ENCODE measurements around the gene LRFN2.

Gene LRFN2

DNA sequence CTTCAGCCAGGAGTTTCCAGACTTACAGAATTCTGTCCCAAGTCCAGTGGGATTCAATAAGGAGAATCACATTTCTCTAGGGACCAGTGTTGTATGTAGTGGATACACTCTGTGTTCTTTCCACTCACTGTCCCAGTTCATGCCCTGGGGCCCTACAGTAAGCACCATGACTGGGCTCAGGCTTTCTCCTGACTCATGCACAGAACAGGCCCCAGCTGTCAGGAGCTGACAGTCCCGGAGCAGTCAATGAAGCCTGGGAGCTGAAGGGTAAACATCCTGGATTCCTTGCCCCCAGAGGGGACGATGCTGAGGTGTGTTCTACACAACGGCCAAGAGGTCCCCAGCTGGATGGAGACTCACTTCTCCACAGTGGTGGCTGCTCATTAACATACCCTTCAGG, 40.2 kb upstream of the LRFN2 start:
- POLR2A ChIA-PET (ENCODE audit: low non-redundant PET), result no interaction called here
- TF ChIP-seq, protein P1, sequence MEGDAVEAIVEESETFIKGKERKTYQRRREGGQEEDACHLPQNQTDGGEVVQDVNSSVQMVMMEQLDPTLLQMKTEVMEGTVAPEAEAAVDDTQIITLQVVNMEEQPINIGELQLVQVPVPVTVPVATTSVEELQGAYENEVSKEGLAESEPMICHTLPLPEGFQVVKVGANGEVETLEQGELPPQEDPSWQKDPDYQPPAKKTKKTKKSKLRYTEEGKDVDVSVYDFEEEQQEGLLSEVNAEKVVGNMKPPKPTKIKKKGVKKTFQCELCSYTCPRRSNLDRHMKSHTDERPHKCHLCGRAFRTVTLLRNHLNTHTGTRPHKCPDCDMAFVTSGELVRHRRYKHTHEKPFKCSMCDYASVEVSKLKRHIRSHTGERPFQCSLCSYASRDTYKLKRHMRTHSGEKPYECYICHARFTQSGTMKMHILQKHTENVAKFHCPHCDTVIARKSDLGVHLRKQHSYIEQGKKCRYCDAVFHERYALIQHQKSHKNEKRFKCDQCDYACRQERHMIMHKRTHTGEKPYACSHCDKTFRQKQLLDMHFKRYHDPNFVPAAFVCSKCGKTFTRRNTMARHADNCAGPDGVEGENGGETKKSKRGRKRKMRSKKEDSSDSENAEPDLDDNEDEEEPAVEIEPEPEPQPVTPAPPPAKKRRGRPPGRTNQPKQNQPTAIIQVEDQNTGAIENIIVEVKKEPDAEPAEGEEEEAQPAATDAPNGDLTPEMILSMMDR (conservative IDR thresholded peaks at IDR 0.05; ENCODE audit: low read depth), result no peak
- DNase-seq (ENCODE audit: low spot score), result peak; percentile 57
- H3K27ac ChIP-seq, result no peak overlapping the region
- CTCF ChIA-PET, result interaction anchor here (0.6 kb wide), 2 partner anchors 18 to 646 kb away, joined by 3 read pairs; no protein-coding TSS in a partner anchor

DNA sequence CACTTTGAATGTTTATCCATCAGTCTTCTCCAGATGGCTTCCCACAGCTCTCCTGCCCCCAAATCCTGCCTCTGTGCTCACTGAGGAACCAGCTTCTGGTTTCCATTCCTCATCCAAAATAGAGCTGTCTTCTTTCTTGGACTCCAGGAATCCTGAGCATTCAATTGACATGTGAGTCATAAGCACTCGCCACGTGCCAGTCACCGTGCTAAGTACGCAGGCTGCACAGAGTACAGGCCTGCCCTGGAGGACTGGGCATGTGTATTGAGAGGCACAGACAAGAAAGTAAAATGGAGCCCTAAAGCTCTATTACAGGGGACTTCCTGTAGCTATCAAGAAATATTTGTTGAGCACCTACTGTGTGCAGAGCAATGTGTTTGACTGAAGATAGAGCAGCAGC, 39.7 kb upstream of the LRFN2 start:
- DNase-seq (ENCODE audit: low spot score), result peak; percentile 29
- TF ChIP-seq, protein P1 (conservative IDR thresholded peaks at IDR 0.05; ENCODE audit: low read depth), result no peak
- ChIA-PET CTCF (interaction anchor here (0.6 kb wide), 2 partner anchors 18 to 646 kb away, joined by 3 read pairs; no protein-coding TSS in a partner anchor), POLR2A (ENCODE audit: low non-redundant PET) (no interaction called here)
- no peak overlapping the region for H3K27ac ChIP-seq

DNA sequence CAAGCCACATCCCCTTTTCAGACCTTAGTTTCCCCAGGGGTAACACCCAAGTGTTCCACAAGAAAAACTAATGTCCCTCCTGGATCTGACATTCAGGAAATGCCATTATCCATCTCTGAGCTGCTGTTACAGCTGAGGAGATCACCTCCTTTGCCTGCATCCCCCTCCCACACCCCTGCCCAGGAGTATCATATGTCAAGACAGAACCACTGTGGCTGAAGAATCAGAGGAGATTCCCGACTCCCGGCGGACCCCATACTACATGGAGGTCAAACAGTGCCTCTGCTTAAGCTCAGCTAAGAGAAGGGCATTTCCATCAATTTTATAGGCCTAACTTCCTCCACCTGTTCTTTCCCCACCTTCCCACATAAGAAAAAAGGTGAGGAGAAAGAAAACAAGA, 36.8 kb upstream of the LRFN2 start:
- no peak overlapping the region for H3K27ac ChIP-seq
- POLR2A ChIA-PET (ENCODE audit: low non-redundant PET), result no interaction called here
- TF ChIP-seq, protein P1 (conservative IDR thresholded peaks at IDR 0.05; ENCODE audit: low read depth), result no peak
- no peak for DNase-seq (ENCODE audit: low spot score)
- CTCF ChIA-PET, result interaction anchor here (0.6 kb wide), 1 partner anchor 20 kb away, joined by 4 read pairs; no protein-coding TSS in a partner anchor

DNA sequence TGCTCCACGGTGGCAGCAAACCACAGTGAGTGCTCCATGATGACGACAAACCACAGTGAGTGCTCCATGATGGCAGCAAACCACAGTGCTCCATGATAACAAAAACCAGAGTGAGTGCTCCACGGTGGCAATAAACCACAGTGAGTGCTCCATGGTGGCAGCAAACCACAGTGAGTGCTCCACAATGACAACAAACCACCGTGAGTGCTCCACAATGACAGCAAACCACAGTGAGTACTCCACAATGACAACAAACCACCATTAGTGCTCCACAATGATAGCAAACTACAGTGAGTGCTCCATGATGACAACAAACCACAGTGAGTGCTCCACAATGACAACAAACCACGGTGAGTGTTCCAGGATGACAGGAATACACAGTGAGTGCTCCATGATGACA, 36.0 kb upstream of the LRFN2 start:
- ChIA-PET POLR2A (ENCODE audit: low non-redundant PET) (no interaction called here), CTCF (no interaction called here)
- no peak for DNase-seq (ENCODE audit: low spot score)
- TF ChIP-seq, protein P1 (conservative IDR thresholded peaks at IDR 0.05; ENCODE audit: low read depth), result no peak
- no peak overlapping the region for H3K27ac ChIP-seq

DNA sequence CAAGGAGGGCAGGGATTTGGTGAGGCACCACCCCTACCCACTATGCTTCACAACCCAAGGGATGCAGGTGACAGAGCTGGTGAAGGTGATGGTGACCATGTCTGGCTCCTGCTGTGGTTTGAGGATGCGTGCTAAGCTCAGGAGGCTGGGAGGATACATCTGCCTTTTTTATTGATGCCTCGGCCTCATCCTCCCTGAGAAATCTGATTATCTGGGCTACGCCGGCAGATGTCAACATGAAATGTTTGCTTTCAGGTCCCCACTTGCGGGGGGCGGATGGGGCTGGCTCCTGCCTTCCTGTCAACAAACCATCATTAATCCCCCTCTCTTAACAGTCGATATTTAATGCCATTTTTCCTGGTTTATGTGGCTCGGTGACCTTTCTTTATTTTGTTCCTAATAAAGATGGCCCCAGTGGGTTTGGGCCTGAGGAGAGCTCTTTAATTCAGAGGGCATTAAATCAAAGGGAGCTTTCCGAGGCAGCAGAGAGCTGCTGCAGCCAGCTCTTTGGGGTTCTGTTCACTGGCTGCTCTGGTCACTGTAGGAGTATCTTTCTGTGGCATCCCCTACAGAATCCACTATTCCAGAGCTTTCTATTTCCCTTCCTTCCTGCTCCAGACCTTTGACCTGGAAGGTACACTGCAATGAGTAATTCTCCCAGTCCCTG, 33.5 kb upstream of the LRFN2 start:
- ChIA-PET CTCF (no interaction called here), POLR2A (ENCODE audit: low non-redundant PET) (no interaction called here)
- H3K27ac ChIP-seq, result no peak overlapping the region
- TF ChIP-seq, protein P1 (conservative IDR thresholded peaks at IDR 0.05; ENCODE audit: low read depth), result no peak
- no peak for DNase-seq (ENCODE audit: low spot score)

DNA sequence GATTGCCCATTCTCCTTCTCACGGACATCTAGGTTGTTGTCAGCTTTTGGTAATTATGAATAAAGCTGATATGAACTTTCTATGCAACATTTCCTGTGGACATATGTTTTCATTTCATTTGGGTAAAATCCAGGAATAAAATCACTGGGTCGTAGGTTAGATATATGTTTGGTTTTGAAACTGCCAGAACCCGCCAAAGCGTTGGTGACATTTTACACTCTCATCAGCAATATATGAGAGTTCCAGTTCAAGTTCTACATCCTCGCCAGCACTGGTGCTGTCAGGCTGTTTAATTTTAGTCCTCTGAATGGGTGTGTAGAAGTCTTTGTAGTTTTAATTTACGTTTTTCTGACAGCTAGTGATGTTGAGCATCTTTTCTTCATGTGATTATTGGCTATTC, 27.5 kb upstream of the LRFN2 start:
- no peak overlapping the region for H3K27ac ChIP-seq
- ChIA-PET CTCF (no interaction called here), POLR2A (ENCODE audit: low non-redundant PET) (no interaction called here)
- TF ChIP-seq, protein P1 (conservative IDR thresholded peaks at IDR 0.05; ENCODE audit: low read depth), result no peak
- DNase-seq (ENCODE audit: low spot score), result no peak
